IPS-NIHi7 (cell line): ENCODE results near the gene EBPL.
A peak's percentile ranks its signal among the peaks of the same experiment; 100 is the strongest.
"Not testable (repeated sequence)": the region's sequence is repeated elsewhere in the genome, so short reads cannot be mapped to it uniquely, and the experiment has no call there.

Experiments used
- DNase-seq: peaks from one replicate; pipeline ENCODE4 v3.0.0; 2012; ENCODE audit warnings: mixed read lengths; ENCODE audit errors: extremely low spot score

The EBPL gene

DNA sequence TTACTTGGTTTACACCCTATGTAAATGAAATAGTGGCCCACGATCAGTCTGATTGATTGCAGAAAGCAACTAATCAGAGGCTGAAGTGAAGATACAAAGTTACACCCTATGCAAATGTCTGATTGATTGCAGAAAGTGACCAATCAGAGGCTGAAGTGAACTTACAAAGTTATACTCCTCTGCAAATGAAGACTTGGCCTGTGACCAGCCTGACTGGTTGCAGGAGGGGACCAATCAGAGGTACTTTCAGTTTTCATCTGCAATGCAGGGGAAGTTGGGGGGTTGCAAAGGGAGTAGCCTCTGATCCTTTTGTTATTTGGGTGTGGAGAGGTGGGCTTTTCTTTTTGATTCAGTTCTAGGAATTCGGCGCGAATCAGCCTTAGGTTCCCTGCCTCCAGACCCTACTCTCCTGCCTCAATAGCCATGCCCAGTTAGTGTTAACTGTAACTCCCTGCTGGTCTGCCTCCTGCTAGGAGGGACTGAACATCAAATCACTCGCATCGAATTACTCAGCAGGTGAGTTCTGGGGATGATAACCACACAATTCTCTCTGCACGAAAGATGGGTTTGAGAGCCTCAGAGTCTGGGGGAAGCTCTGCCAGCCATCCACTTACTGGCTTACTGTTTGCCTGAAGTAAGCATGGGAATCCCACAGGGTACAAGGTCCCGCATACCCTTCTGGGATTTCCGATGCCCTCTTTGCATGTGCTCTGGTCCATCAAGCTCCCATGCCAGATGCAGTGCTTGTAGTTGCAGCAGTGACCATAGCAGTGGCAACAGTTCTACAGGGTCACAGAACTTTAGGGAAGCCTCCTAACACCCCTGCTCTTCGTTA is 55.5 kb downstream of the EBPL start:
- peak; percentile 34 for DNase-seq

DNA sequence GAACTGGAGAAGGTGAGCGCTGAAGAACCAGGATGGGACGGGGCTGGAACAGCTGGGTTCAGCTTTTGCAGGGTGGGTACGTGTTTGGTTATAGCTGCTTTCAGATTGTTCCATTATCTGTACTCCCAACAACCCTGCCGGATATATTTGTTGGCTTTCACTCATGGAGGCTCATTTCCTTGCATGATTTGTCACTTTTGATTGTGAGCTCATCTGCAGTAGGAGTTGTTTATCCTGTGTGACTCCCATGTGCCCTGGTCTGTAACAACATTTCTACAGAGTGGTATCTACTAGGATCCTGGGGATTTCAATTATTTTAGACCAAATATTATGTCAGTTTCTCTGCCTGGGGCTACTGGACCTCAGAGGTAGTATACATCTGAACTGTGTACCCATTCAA is 57.6 kb downstream of the EBPL start:
- no peak for DNase-seq

DNA sequence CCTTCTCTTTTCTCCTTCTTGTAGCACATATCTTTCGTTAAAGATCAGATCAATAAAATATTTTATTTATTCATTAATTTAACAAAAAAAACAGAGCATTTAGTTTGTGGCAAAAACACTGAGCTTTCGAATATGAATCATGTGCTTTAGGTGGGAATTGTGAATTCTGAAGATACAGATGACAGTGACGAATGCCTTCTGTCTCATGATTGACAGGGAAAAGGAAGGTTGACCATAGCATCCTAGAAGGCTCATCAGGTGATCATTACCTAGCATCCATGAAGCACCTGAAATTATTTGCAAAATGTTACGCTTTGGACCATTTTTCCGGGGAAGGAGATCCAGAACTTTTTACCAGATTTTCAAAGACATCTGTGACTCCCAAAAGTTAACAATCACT is 59.1 kb downstream of the EBPL start:
- DNase-seq: no peak

DNA sequence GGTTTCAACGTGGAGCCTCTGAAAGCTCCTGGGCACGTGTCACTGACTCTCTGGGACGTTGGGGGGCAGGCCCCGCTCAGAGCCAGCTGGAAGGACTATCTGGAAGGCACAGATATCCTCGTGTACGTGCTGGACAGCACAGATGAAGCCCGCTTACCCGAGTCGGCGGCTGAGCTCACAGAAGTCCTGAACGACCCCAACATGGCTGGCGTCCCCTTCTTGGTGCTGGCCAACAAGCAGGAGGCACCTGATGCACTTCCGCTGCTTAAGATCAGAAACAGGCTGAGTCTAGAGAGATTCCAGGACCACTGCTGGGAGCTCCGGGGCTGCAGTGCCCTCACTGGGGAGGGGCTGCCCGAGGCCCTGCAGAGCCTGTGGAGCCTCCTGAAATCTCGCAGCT is 60.7 kb downstream of the EBPL start:
- DNase-seq: no peak

DNA sequence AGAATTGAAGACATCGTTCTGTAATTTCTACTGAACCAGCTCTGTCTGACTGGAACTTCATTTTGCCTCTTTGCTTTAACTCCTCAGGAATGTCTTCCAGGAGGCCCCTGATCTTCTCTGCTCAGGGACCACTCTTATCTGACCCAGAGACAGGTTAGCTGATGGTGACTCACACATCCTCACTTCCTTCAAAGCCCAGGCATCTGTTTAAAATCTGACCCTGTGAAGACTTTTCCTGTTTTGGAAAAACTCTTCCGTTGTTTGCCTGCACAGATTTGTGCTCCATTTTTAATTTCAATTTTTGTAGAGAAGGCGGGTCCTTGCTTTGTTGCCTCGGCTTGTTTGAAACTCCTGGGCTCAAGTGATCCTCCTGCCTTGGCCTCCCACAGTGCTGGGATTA is 61.3 kb downstream of the EBPL start:
- DNase-seq: no peak

DNA sequence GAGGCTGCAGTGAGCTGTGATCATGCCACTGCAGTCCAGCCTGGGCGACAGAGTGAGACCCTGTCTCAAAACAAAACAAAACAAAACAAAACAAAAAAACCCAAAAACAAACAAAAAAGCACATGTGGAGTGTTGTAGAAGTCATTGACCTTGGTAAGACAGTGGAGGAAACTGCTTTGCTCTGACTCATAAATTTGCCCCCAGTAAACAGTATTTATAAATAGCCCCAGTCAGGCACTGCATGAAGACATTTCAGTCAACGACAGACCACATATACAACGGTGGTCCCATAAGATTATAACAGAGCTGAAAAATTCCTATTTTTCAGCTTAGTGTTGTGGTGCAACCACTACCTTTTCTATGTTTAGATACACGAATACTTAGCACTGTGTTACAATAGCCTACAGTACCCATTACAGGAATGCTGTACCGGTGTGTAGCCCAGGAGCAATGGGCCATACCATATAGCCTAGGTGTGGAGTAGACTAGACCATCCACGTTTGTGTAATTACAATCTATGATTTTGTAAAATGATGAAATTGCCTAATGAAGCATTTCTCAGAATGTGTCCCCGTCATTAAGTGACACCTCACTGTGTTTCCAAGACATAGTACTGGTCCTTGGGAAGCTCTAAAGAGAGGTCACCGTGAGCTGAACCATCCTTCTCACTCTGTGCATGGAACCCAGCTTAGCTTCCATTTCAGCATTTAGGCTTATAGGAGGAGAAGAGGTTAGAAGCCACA is 61.9 kb downstream of the EBPL start:
- DNase-seq: no peak

DNA sequence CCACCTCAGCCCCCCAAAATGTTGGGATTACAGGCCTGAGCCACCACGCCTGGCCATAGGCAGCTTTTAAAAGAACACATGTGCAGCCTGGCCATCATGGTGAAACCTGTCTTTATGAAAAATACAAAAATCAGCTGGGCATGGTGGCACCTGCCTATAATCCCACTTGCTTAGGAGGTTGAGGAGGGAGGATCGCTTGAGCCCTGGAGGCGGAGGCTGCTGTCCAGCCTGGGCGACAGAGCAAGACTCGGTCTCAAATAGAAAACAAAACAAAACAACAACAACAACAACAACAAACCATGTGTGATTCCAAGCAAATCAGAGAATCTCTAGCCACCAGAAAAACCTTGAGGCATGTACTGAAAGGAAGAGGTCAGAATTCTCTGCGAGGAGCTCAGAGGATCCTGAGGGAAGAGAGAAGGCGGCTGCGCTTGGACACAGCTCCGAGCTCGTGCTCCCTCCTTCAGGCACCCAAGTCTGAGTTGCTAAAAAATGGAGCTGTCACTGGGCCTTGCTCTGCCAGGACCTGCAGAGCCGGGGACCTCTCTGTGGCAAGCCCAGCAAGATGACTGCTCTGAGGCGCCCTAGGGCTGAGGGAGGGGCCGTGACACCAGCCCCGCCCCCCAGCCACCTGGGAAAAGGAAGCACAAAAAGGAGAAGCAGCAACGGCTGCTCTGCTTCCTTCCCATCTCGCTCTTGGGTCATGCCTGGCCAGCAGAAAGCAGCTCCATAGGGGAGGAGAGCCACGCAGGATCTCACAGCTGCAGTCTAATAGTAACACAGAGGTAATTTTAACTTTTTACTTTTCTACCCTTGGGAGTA is 63.2 kb downstream of the EBPL start, which contains the start of gene ARL11:
TSS of gene ARL11 (plus strand) at position 677 of the 822 bp plus-strand sequence. CDS start 1,941 bp downstream, outside the sequence.
- peak; percentile 91 for DNase-seq

DNA sequence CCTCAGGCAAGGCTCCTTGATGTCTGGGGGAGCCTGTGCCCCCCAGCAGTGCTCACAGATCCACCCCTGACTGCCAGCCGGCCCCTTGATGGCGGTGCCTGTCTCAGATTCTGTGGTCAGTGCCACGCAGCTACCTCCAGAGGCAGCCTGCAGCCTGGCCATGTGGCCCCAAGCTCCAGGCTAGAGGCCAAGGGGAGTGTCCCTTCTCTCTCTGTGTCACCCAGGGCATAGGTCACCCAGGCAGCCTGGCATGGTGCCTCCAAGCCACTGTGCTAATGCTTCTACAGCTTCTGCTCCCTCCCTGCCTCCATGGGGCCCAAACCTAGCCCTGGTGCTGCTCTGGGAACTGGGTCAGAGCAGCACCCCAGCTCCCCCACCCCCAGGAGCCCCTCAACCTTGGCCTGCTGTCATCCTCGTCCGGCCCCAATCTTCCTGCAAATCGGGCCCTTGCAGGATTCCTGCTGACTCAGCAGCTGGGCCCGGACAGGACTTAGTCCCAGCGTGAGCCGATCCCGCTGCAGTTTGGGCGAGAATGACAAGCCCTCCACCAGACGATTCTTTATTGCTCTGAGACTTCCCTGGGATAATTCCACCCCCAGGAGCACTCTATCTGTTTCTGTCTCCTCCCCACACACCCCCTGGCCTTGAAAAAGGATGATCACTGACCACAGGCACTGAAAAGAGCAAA is 65.8 kb downstream of the EBPL start:
- DNase-seq: no peak

DNA sequence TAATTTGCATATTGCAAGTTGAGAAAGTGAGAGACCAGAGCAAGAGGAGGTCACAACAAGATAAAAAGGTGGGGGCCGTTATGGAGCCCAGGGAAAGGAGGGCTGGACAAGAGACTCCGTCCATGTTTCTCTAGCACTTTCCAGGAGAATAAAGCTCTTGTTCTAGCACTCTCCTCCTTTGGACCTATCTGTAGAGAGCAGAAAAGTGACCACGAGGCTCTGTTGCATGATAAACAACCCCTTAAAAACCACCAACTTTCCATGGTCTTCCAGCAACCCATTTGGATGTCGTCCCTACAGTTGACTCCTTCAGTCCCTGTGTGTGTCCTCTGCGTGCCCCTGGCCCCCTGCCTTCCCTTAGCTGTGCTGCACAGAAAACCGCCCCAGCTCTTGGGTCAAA is 67.1 kb downstream of the EBPL start:
- DNase-seq: no peak

DNA sequence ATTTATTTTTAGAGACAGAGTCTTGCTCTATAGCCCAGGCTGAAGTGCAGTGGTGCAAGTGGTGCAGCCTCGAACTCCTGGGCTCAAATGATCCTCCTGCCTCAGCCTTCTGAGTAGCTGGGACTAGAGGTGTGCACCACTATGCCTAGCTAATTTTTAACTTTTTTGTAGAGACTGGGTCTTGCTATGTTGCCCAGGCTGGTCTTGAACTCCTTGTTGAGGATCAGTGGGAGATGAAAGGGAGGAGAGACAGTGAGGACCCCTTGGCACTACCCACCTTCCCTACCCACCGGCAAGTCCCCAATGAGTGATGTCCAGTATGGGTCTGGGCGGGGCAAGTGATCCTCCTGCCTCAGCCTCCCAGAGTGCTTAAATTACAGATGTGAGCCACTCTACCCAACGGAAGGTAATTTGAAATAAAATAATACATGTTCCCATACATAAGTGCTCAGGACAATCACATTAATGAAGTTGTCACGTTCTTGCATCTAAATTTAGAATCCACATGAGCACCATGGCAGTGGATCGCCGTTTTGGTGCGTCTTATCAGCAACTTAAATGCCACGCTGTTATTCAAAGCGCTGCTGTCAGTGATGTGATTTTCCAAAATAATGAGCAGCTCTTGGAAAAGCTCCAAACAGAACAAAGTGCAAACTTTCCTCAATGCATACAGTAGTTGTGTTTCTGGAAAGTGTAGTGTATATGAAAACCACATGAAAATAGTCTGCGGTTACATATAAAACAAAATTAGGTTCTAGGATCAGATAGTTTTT is 68.9 kb downstream of the EBPL start:
- DNase-seq: no peak

DNA sequence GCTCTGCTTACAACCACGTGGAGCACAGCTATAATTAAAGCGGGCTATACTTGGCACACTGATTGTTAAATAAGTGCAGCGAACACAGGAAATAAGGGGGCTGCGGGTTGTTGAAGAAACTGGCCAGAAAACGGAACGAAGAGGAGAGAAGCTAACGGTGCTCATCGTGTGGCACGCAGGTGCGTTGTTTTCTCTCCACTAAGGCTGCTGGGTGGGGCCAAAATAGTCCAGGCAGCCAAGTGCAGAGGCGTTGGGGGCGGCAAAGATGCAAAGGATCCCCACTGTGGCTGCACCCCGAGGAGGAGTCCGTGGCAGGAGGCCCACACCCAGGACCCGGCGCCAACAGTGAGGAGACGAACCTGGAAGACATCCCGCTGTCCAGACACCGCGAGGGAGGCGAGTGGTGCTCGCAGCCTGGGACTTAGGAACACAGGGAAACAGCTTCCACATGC is 71.1 kb downstream of the EBPL start:
- no peak for DNase-seq

DNA sequence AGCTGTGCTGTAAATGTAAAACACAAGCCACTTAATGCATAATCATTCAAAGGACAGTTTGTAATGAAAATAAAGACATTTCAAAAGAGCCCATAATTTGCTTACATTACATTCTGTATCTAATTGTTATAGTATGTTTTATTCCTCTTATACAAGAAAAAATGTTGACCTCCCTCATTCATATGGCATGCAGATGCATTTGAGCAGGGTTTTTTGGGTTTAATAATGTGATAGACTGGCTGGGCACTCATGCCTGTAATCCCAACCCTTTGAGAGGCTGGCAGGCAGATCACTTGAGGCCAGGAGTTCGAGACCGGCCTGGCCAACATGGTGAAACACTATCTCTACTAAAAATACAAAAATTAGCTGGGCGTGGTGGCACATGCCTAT is 74.6 kb downstream of the EBPL start:
- DNase-seq: no peak

DNA sequence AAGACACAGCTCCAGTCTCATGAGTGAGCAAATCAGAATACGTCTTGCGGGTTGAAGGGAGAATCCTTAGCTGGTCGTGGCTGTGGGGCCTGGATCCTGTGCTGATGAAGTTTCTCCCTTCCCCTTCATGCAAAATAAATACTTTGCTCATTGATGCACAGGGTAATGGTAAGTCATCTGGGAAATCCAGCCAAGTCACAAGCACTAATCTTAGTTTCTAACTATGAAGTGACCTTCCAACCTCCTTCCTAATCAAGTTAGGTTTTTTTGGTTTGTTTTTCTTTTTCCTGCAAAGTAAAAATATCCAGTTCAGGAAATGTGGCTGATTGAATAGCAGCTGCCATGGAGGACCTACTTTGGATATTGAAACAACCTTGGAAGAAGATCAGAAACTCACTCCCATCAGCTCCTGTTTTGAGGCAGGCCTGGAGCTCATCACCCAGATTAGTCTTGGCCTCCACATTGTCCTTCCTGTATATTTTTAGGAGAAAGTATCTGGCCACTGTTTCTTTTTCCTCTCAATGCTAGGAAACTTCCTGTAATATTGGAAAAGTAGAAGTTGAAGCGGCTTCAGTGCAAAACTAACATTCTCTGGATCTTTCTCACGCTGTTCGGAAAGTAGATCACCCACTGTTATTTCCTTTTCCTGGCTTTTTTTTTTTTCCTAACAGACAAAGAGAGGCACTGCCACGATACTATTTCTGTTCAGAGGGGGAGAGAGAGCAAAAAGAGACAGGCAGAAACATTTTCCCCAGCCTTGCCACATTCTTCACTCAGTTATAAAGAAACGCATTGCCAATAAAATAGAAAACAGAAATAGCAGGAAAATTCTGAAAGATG is 75.2 kb downstream of the EBPL start:
- DNase-seq: no peak

DNA sequence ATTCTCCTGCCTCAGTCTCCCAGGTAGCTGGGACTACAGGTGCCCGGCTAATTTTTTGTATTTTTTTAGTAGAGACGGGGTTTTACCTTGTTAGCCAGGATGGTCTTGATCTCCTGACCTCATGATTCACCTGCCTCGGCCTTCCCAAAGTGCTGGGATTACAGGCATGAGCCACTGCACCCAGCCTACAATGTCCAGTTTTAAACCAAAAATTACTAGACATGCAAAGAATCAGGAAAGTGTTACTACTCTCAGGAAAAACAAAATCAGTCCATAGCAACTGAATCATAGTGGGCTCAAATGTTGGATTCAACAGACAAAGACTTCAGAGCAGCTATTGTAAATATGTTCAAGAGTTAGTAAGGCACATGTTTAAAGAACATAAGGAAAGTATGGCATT is 79.2 kb downstream of the EBPL start:
- not testable (repeated sequence) for DNase-seq
